ENCODE results near the gene EFHD2. TPM values are rescaled to one million over a fixed set of nuclear protein-coding genes. Genes with fewer than 3 reads are reported as not detected.

Gene EFHD2
- total and polyA plus RNA-seq, 2 of the 8 experiments (the other 6 are each of a cell fraction or from before 2014, with no cell fraction given), result 24.4 to 25.1 TPM

GRCh38 chr1:15360700-15361099, 49.0 kb upstream of the EFHD2 start (continued):
- no peak for TF ChIP-seq SAP30 (IDR thresholded peaks at IDR 0.05; ENCODE audit: insufficient read depth, insufficient replicate concordance, low read length)
- no peak for TF ChIP-seq BACH1 (IDR thresholded peaks at IDR 0.05; ENCODE audit: low read length)

Measured in H1 (cell line).